HepG2 (cell line): Measurements from ENCODE around the gene ERBB3. TPM values are rescaled to one million over a fixed set of nuclear protein-coding genes. Genes with fewer than 3 reads are reported as not detected.
A peak's percentile ranks its signal among the peaks of the same experiment; 100 is the strongest.

Experiments
- ARNTL ChIP-seq: sonication (generic); formaldehyde crosslinking; IDR thresholded peaks from 2 replicates; pipeline ENCODE4 v1.4.0; 2020; ENCODE audit warnings: mild to moderate bottlenecking, missing genetic modification reagents
- EEA1 ChIP-seq: sonication (generic); formaldehyde crosslinking; IDR thresholded peaks from 2 replicates; pipeline ENCODE4 v1.5.1; 2020; ENCODE audit warnings: mild to moderate bottlenecking, missing genetic modification reagents, borderline replicate concordance
- MXI1 ChIP-seq: IDR thresholded peaks from 3 replicates; pipeline ENCODE4 v1.6.1; 2012; ENCODE audit warnings: low read depth, low read length, inconsistent platforms, borderline replicate concordance
- NBN ChIP-seq: fragments of 450-650 bp; conservative IDR thresholded peaks from 2 replicates; pipeline ENCODE4 v1.6.1; 2017
- NFATC3 ChIP-seq: sonication (generic); formaldehyde crosslinking; IDR thresholded peaks from 2 replicates; pipeline ENCODE4 v1.5.1; 2020; ENCODE audit warnings: mild to moderate bottlenecking, missing genetic modification reagents
- PHF8 ChIP-seq: sonication (generic); formaldehyde crosslinking; IDR thresholded peaks from 2 replicates; pipeline ENCODE4 v1.5.0; 2020; ENCODE audit warnings: missing genetic modification reagents
- RFX5 ChIP-seq: IDR thresholded peaks from 2 replicates; pipeline ENCODE4 v1.6.1; 2011; ENCODE audit warnings: low read depth, low read length, improper control_type of control experiment
- SALL1 ChIP-seq: sonication (generic); formaldehyde crosslinking; IDR thresholded peaks from 2 replicates; pipeline ENCODE4 v1.8.0; 2022; ENCODE audit warnings: mild to moderate bottlenecking, missing genetic modification reagents
- SALL2 ChIP-seq: sonication (generic); formaldehyde crosslinking; IDR thresholded peaks from 2 replicates; pipeline ENCODE4 v1.8.1; 2023; ENCODE audit warnings: mild to moderate bottlenecking, missing genetic modification reagents, inconsistent platforms
- SRY ChIP-seq: sonication (generic); formaldehyde crosslinking; IDR thresholded peaks from 2 replicates; pipeline ENCODE4 v1.8.0; 2022; ENCODE audit warnings: mild to moderate bottlenecking, missing genetic modification reagents
- TOPORS ChIP-seq: sonication (generic); formaldehyde crosslinking; IDR thresholded peaks from 2 replicates; pipeline ENCODE4 v1.8.0; 2023; ENCODE audit warnings: mild to moderate bottlenecking, missing genetic modification reagents
- ZNF841 ChIP-seq: sonication (generic); formaldehyde crosslinking; IDR thresholded peaks from 2 replicates; pipeline ENCODE4 v1.8.1; 2023; ENCODE audit warnings: missing genetic modification reagents, borderline replicate concordance
- polyA plus RNA-seq, 8 experiments: library from polyadenylated mRNA; depleted of rRNA in 3 of 8; stranded (reverse) in 7 of 8; unstranded in 1 of 8; fragments of >200 nt; fragmentation: Illumina TruSeq in 4 of 8; extraction: Trizol in 4 of 8; gene quantifications; 2 replicates each; pipeline versions ENCODE4 v1.2.1 to v1.2.3, GENCODE V29; 2011 to 2016; ENCODE audit warnings: low read depth in 4 of 8, missing spikeins in 1 of 8, mixed read lengths in 1 of 8; ENCODE audit not compliant: insufficient read depth in 1 of 8
- total RNA-seq, 5 experiments: library from RNA; depleted of rRNA; stranded (reverse); fragments of >200 nt; fragmentation: Illumina TruSeq; extraction: Trizol; gene quantifications; 2 replicates each; pipeline ENCODE4 v1.2.3, GENCODE V29; 2016; ENCODE audit warnings: low read depth in 1 of 5
- TF ChIP-seq, protein P1 (sequence below): sonication (generic); formaldehyde crosslinking; IDR thresholded peaks from 2 replicates; pipeline ENCODE4 v1.5.1; 2020; ENCODE audit warnings: mild to moderate bottlenecking, missing genetic modification reagents
- TF ChIP-seq, protein P2 (sequence below): sonication (generic); formaldehyde crosslinking; IDR thresholded peaks from 2 replicates; pipeline ENCODE4 v1.5.1; 2020; ENCODE audit warnings: mild to moderate bottlenecking, missing genetic modification reagents, moderate library complexity
- TF ChIP-seq, protein P3 (sequence below): IDR thresholded peaks from 2 replicates; pipeline ENCODE4 v1.6.1; 2012; ENCODE audit warnings: inconsistent platforms
- TF ChIP-seq, protein P4 (sequence below): sonication (generic); formaldehyde crosslinking; IDR thresholded peaks from 2 replicates; pipeline ENCODE4 v1.4.0; 2020; ENCODE audit warnings: mild to moderate bottlenecking, missing genetic modification reagents
- TF ChIP-seq, protein P5 (sequence below): sonication (generic); formaldehyde crosslinking; IDR thresholded peaks from 2 replicates; pipeline ENCODE4 v1.4.0; 2020; ENCODE audit warnings: missing genetic modification reagents, borderline replicate concordance

The ERBB3 gene
- total and polyA plus RNA-seq, 2 of the 13 experiments (the other 11 are each of a cell fraction or from before 2014, with no cell fraction given): 93.6 to 358 TPM

DNA sequence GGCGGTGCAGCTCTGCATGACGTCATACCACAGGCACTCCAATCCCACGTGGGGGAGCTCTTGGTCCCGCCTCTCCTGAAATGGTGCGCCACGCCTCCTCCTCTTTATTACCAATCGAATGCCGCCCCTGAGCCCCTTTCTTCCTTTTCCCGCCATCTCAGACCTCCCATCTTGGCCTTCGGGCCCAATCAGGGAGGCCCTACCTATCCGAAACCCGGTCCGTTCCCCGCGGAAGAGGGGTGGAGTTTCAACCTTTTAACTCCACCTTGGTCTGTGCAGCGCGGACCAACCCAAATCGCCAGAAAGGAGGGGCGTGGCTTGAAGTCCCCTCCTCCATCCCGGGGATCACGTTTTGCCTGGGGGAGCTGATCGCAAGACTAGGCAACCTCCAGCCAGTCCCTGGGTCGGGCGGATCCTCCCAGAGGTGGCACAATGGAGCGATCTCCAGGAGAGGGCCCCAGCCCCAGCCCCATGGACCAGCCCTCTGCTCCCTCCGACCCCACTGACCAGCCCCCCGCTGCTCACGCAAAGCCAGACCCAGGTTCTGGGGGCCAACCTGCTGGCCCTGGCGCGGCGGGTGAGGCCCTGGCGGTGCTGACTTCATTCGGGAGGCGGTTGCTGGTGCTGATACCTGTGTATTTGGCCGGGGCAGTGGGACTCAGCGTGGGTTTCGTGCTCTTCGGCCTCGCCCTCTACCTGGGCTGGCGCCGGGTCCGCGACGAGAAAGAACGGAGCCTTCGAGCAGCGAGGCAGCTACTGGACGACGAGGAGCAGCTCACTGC is 48.1 kb downstream of the ERBB3 start, which contains the start of gene ESYT1 (continued):
- TF ChIP-seq, protein P1, sequence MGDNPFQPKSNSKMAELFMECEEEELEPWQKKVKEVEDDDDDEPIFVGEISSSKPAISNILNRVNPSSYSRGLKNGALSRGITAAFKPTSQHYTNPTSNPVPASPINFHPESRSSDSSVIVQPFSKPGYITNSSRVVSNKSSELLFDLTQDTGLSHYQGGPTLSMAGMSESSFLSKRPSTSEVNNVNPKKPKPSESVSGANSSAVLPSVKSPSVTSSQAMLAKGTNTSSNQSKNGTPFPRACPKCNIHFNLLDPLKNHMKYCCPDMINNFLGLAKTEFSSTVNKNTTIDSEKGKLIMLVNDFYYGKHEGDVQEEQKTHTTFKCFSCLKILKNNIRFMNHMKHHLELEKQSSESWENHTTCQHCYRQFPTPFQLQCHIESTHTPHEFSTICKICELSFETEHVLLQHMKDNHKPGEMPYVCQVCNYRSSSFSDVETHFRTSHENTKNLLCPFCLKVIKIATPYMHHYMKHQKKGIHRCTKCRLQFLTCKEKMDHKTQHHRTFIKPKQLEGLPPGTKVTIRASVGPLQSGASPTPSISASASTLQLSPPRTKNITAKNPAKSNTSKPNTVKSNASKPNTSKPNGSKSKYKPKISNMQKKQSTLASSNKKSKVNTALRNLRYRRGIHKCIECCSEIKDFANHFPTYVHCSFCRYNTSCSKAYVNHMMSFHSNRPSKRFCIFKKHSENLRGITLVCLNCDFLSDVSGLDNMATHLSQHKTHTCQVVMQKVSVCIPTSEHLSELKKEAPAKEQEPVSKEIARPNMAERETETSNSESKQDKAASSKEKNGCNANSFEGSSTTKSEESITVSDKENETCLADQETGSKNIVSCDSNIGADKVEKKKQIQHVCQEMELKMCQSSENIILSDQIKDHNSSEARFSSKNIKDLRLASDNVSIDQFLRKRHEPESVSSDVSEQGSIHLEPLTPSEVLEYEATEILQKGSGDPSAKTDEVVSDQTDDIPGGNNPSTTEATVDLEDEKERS (CRISPR knock-in tag): peak; percentile 60; the same call in 1 of the 2 replicates
- TF ChIP-seq, protein P2, sequence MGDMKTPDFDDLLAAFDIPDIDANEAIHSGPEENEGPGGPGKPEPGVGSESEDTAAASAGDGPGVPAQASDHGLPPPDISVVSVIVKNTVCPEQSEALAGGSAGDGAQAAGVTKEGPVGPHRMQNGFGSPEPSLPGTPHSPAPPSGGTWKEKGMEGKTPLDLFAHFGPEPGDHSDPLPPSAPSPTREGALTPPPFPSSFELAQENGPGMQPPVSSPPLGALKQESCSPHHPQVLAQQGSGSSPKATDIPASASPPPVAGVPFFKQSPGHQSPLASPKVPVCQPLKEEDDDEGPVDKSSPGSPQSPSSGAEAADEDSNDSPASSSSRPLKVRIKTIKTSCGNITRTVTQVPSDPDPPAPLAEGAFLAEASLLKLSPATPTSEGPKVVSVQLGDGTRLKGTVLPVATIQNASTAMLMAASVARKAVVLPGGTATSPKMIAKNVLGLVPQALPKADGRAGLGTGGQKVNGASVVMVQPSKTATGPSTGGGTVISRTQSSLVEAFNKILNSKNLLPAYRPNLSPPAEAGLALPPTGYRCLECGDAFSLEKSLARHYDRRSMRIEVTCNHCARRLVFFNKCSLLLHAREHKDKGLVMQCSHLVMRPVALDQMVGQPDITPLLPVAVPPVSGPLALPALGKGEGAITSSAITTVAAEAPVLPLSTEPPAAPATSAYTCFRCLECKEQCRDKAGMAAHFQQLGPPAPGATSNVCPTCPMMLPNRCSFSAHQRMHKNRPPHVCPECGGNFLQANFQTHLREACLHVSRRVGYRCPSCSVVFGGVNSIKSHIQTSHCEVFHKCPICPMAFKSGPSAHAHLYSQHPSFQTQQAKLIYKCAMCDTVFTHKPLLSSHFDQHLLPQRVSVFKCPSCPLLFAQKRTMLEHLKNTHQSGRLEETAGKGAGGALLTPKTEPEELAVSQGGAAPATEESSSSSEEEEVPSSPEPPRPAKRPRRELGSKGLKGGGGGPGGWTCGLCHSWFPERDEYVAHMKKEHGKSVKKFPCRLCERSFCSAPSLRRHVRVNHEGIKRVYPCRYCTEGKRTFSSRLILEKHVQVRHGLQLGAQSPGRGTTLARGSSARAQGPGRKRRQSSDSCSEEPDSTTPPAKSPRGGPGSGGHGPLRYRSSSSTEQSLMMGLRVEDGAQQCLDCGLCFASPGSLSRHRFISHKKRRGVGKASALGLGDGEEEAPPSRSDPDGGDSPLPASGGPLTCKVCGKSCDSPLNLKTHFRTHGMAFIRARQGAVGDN (CRISPR knock-in tag): peak; percentile 79
- peak; percentile 91 for TF ChIP-seq SRY (CRISPR knock-in tag)
- TF ChIP-seq, protein P3, sequence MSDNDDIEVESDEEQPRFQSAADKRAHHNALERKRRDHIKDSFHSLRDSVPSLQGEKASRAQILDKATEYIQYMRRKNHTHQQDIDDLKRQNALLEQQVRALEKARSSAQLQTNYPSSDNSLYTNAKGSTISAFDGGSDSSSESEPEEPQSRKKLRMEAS: peak; percentile 56
- TF ChIP-seq NBN: no peak
- TF ChIP-seq, protein P4, sequence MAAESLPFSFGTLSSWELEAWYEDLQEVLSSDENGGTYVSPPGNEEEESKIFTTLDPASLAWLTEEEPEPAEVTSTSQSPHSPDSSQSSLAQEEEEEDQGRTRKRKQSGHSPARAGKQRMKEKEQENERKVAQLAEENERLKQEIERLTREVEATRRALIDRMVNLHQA (CRISPR knock-in tag): no peak
- TF ChIP-seq EEA1: 0 out of 2 replicates have a peak, but pooled peaks have one; percentile 27
- TF ChIP-seq RFX5: 0 out of 2 replicates have a peak, but pooled peaks have one; percentile 34
- TF ChIP-seq ARNTL: peak; percentile 94
- peak; percentile 85 for TF ChIP-seq SALL2
- 0 out of 2 replicates have a peak, but pooled peaks have one; percentile 21 for TF ChIP-seq TOPORS (CRISPR knock-in tag)
- TF ChIP-seq ZNF841 (CRISPR knock-in tag): no peak
- peak; percentile 57 for TF ChIP-seq SALL1 (CRISPR knock-in tag)
- TF ChIP-seq NFATC3: 0 out of 2 replicates have a peak, but pooled peaks have one; percentile 45
- TF ChIP-seq MXI1: peak; percentile 92; the same call in 1 of the 3 replicates
- peak; percentile 78 for TF ChIP-seq PHF8
- TF ChIP-seq, protein P5, sequence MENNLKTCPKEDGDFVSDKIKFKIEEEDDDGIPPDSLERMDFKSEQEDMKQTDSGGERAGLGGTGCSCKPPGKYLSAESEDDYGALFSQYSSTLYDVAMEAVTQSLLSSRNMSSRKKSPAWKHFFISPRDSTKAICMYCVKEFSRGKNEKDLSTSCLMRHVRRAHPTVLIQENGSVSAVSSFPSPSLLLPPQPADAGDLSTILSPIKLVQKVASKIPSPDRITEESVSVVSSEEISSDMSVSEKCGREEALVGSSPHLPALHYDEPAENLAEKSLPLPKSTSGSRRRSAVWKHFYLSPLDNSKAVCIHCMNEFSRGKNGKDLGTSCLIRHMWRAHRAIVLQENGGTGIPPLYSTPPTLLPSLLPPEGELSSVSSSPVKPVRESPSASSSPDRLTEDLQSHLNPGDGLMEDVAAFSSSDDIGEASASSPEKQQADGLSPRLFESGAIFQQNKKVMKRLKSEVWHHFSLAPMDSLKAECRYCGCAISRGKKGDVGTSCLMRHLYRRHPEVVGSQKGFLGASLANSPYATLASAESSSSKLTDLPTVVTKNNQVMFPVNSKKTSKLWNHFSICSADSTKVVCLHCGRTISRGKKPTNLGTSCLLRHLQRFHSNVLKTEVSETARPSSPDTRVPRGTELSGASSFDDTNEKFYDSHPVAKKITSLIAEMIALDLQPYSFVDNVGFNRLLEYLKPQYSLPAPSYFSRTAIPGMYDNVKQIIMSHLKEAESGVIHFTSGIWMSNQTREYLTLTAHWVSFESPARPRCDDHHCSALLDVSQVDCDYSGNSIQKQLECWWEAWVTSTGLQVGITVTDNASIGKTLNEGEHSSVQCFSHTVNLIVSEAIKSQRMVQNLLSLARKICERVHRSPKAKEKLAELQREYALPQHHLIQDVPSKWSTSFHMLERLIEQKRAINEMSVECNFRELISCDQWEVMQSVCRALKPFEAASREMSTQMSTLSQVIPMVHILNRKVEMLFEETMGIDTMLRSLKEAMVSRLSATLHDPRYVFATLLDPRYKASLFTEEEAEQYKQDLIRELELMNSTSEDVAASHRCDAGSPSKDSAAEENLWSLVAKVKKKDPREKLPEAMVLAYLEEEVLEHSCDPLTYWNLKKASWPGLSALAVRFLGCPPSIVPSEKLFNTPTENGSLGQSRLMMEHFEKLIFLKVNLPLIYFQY (CRISPR knock-in tag): peak; percentile 70; the same call in 1 of the 2 replicates
